ENCODE measurements around the gene KDM8. TPM values are rescaled to one million over a fixed set of nuclear protein-coding genes. Genes with fewer than 3 reads are reported as not detected.

KDM8 gene
- total RNA-seq, 1 experiment from 2014 or later = 5.1 TPM

GRCh38 chr16:27215660-27216059, 12.3 kb downstream of the KDM8 start:
- H3K27me3 ChIP-seq (ENCODE audit: insufficient read depth, low read depth) = no peaks in the 10 kb centered on the region
- POLR2A ChIA-PET (ENCODE audit: unreplicated experiment) = no interaction called here
- intact Hi-C loops (cut with micrococcal nuclease; ENCODE audit: unreplicated experiment) = no loop called here
- no TSS peak for BruUV-seq (replicated peaks)
- no peaks in the 10 kb centered on the region for H3K36me3 ChIP-seq (ENCODE audit: low read depth)
- H2AFZ ChIP-seq = no peak overlapping the region
- no peak for TF ChIP-seq EZH2 (IDR thresholded peaks at IDR 0.05; ENCODE audit: low read depth)
- TF ChIP-seq, protein P1, sequence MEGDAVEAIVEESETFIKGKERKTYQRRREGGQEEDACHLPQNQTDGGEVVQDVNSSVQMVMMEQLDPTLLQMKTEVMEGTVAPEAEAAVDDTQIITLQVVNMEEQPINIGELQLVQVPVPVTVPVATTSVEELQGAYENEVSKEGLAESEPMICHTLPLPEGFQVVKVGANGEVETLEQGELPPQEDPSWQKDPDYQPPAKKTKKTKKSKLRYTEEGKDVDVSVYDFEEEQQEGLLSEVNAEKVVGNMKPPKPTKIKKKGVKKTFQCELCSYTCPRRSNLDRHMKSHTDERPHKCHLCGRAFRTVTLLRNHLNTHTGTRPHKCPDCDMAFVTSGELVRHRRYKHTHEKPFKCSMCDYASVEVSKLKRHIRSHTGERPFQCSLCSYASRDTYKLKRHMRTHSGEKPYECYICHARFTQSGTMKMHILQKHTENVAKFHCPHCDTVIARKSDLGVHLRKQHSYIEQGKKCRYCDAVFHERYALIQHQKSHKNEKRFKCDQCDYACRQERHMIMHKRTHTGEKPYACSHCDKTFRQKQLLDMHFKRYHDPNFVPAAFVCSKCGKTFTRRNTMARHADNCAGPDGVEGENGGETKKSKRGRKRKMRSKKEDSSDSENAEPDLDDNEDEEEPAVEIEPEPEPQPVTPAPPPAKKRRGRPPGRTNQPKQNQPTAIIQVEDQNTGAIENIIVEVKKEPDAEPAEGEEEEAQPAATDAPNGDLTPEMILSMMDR (conservative IDR thresholded peaks at IDR 0.05) = no peak
- H3F3A ChIP-seq (ENCODE audit: insufficient read depth, low read depth) = no peaks in the 10 kb centered on the region
- H3K4me1 ChIP-seq (replicated peaks; ENCODE audit: insufficient read depth) = no peaks in the 10 kb centered on the region
- H3K4me2 ChIP-seq = no peak overlapping the region
- H3K27ac ChIP-seq = no peak overlapping the region
- no peaks in the 10 kb centered on the region for H3K79me2 ChIP-seq (ENCODE audit: low read depth)
- H3K9me2 ChIP-seq (ENCODE audit: insufficient read depth) = no peaks in the 10 kb centered on the region
- no peak for DNase-seq
- no peak overlapping the region for H3K4me3 ChIP-seq
- no peaks in the 10 kb centered on the region for H3K9me3 ChIP-seq (ENCODE audit: insufficient read depth, low read depth)
- CTCF ChIA-PET = no interaction called here
- no peaks in the 10 kb centered on the region for H4K20me1 ChIP-seq (ENCODE audit: insufficient read depth)

DNA sequence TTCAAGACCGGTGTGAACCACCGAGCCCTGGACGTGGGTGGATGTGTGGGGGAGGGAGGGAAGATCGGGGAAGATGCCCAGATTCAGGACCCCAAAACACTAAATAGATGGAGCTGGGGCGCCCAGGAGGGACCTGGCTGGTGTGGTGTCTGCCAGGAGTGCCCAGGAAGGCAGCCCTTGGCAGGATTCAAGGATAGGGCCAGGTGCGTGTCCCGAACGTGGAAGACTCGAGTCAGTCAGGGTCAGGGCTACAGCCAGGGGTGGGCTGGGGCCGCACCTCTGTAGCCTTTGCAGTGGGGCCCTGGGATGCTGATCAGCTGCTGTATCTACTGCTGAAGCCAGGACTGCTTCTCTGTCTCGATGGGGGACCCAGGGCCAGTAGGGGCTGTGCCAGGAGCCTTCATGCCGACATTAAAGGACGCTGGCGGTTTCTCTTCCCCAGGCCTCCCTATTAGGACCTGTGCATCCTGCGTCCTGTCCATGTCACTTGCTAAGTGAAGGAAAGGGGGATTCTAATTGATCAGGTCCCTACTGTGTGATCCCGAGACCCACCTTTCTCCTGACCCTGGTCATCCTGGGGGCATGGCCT, 13.1 kb downstream of the KDM8 start:
- Histone ChIP-seq H4K20me1 (ENCODE audit: insufficient read depth) (no peaks in the 10 kb centered on the region), H3K4me3 (no peak overlapping the region), H3K9me3 (ENCODE audit: insufficient read depth, low read depth) (no peaks in the 10 kb centered on the region), H3K9me2 (ENCODE audit: insufficient read depth) (no peaks in the 10 kb centered on the region), H3K4me1 (replicated peaks; ENCODE audit: insufficient read depth) (no peaks in the 10 kb centered on the region), H2AFZ (no peak overlapping the region), H3K27me3 (ENCODE audit: insufficient read depth, low read depth) (no peaks in the 10 kb centered on the region), H3K79me2 (ENCODE audit: low read depth) (no peaks in the 10 kb centered on the region), H3K4me2 (no peak overlapping the region), H3F3A (ENCODE audit: insufficient read depth, low read depth) (no peaks in the 10 kb centered on the region), H3K27ac (no peak overlapping the region), H3K36me3 (ENCODE audit: low read depth) (no peaks in the 10 kb centered on the region)
- ChIA-PET POLR2A (ENCODE audit: unreplicated experiment) (no interaction called here), CTCF (no interaction called here)
- BruUV-seq (replicated peaks) = no TSS peak
- intact Hi-C loops (cut with micrococcal nuclease; ENCODE audit: unreplicated experiment) = no loop called here
- no peak for TF ChIP-seq EZH2 (IDR thresholded peaks at IDR 0.05; ENCODE audit: low read depth)
- TF ChIP-seq, protein P1 (conservative IDR thresholded peaks at IDR 0.05) = no peak
- no peak for DNase-seq

- no peak overlapping the region for H3K4me2 ChIP-seq
- no peak for DNase-seq
- TF ChIP-seq EZH2 (IDR thresholded peaks at IDR 0.05; ENCODE audit: low read depth) = no peak
- TF ChIP-seq, protein P1 (conservative IDR thresholded peaks at IDR 0.05) = no peak
- H3K36me3 ChIP-seq (ENCODE audit: low read depth) = no peaks in the 10 kb centered on the region
- H3K4me3 ChIP-seq = no peak overlapping the region
- CTCF ChIA-PET = no interaction called here
- intact Hi-C loops (cut with micrococcal nuclease; ENCODE audit: unreplicated experiment) = no loop called here
- POLR2A ChIA-PET (ENCODE audit: unreplicated experiment) = no interaction called here
- H2AFZ ChIP-seq = no peak overlapping the region
- H3F3A ChIP-seq (ENCODE audit: insufficient read depth, low read depth) = no peaks in the 10 kb centered on the region
- H3K27me3 ChIP-seq (ENCODE audit: insufficient read depth, low read depth) = no peaks in the 10 kb centered on the region
- no TSS peak for BruUV-seq (replicated peaks)
- H3K27ac ChIP-seq = no peak overlapping the region
- H3K9me2 ChIP-seq (ENCODE audit: insufficient read depth) = no peaks in the 10 kb centered on the region
- no peaks in the 10 kb centered on the region for H3K79me2 ChIP-seq (ENCODE audit: low read depth)
- no peaks in the 10 kb centered on the region for H3K9me3 ChIP-seq (ENCODE audit: insufficient read depth, low read depth)
- H4K20me1 ChIP-seq (ENCODE audit: insufficient read depth) = no peaks in the 10 kb centered on the region
- no peaks in the 10 kb centered on the region for H3K4me1 ChIP-seq (replicated peaks; ENCODE audit: insufficient read depth)
Measured at GRCh38 chr16:27217256-27217655, 13.9 kb downstream of the KDM8 start.

Data from PC-9 (cell line).